Left kidney (tissue), 8 donors: ENCODE data around the gene PRCP. TPM values are rescaled to one million over a fixed set of nuclear protein-coding genes. Genes with fewer than 3 reads are reported as not detected.
"Not testable (repeated sequence)": the region's sequence is repeated elsewhere in the genome, so short reads cannot be mapped to it uniquely, and the experiment has no call there.

Source experiments
- DNase-seq: peaks from one replicate; pipeline ENCODE4 v3.0.0-alpha.2; 2013
- long read RNA-seq, 8 donors: transcript quantifications; one replicate each; lab custom pipeline, GENCODE V29; 2026
- polyA plus RNA-seq: library from polyadenylated mRNA; unstranded; fragments of 120-200 nt; gene quantifications from one replicate; pipeline ENCODE4 v1.2.1, GENCODE V29; 2013; ENCODE audit not compliant: insufficient read length

PRCP gene
- polyA plus RNA-seq: 283 TPM
- long read RNA-seq, donor 1, full-length matches to known transcripts: 110 of 125 reads
- long read RNA-seq, donor 1, partial matches to known transcripts: 15 of 125 reads
- long read RNA-seq, donor 1, other reads (novel, unspliced or antisense): 0 of 125 reads
- long read RNA-seq, donor 2, full-length matches to known transcripts: 77 of 91 reads
- long read RNA-seq, donor 2, partial matches to known transcripts: 14 of 91 reads
- long read RNA-seq, donor 2, other reads (novel, unspliced or antisense): 0 of 91 reads
- long read RNA-seq, donor 3, full-length matches to known transcripts: 72 of 78 reads
- long read RNA-seq, donor 3, partial matches to known transcripts: 6 of 78 reads
- long read RNA-seq, donor 3, other reads (novel, unspliced or antisense): 0 of 78 reads
- long read RNA-seq, donor 4, full-length matches to known transcripts: 27 of 27 reads
- long read RNA-seq, donor 4, partial matches to known transcripts: 0 of 27 reads
- long read RNA-seq, donor 4, other reads (novel, unspliced or antisense): 0 of 27 reads
- long read RNA-seq, donor 5, full-length matches to known transcripts: 169 of 205 reads
- long read RNA-seq, donor 5, partial matches to known transcripts: 36 of 205 reads
- long read RNA-seq, donor 5, other reads (novel, unspliced or antisense): 0 of 205 reads
- long read RNA-seq, donor 6, full-length matches to known transcripts: 94 of 94 reads
- long read RNA-seq, donor 6, partial matches to known transcripts: 0 of 94 reads
- long read RNA-seq, donor 6, other reads (novel, unspliced or antisense): 0 of 94 reads
- long read RNA-seq, donor 7, full-length matches to known transcripts: 142 of 156 reads
- long read RNA-seq, donor 7, partial matches to known transcripts: 14 of 156 reads
- long read RNA-seq, donor 7, other reads (novel, unspliced or antisense): 0 of 156 reads
- long read RNA-seq, donor 8, full-length matches to known transcripts: 50 of 50 reads
- long read RNA-seq, donor 8, partial matches to known transcripts: 0 of 50 reads
- long read RNA-seq, donor 8, other reads (novel, unspliced or antisense): 0 of 50 reads

DNA sequence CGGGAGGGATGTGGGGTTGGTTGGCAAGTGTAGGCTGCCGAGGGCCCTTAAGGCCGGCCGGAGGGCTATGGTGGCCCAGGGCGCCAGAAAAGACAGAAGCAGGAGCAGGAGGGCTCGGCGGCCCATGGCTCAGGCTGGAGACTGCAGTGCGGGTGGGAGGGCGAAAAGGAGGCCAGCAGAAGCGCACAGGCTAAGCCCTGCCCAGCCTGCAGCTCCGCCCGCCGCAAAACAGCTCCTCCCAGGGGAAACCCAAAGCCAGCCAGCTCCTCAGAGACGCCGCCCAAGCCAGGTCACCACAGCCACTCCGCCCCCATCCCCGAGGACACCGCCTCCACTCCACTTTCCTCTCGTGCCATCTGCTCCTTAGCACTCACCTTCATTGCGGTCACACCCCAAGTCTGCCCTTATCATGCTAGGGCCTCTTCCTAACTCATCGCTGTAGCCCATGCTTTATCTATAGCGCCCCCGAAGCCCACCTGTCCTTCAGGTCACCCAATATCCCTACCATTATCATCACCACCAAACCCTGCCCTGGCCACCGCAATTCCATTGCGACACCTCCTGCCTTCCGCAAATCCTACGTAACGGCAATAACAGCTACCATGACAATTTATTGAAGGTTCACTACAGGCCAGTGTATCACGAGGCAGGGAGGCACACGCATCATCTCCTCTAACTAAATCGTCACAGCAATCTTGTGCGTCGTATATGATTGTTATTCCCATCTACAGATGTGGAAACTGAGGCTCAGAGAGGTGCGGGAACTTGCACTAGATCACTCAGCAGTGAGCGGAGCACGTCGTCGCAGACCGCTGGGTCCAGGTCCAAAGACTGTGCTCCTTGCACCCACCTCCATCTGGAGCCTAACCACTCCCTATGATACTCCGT is at the start of gene PRCP:
Gene PRCP (minus strand): TSS at position 154 of the 888 bp plus-strand sequence. CDS start 28 bp downstream, at position 126.
- DNase-seq: peak; percentile 82

DNA sequence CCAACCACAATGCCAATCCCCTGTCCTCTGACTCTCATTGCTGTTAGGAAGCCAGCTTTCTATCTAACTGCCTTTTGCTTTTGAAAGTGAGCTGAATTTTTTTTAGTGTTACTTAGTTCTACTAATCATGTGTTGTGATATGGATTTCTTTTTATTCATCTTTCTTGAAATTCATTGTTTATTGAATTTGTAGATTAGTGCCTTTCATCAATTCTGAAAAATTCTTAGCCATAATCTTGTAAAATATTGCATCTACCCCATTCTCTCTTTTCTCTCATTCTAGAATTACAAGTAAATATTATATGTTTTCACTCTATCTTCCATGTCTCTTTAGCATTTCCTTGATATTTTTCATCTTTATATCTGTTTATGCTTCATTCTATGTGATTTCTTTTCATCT is 49.1 kb upstream of the PRCP start:
- DNase-seq: no peak

DNA sequence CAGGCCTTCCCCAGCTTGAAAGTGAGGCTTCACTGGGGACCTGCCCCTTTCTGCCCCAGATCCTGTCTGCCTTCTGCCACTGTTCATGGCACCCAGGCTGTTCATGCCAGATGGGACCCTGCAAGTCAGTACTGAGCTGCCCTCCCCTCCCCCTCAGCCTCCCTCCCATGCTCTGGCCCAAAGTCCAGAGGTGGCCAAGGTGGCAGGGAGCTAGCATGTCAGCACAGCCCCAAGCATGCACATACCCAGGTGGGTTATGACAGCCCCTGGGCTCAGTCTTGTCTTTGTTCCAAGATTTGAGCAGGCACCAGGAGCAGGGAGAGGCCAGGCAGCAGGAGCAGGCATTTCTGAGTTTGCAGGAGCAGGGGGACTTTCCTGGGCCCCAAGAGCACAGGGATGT is 45.5 kb upstream of the PRCP start:
- DNase-seq: no peak

DNA sequence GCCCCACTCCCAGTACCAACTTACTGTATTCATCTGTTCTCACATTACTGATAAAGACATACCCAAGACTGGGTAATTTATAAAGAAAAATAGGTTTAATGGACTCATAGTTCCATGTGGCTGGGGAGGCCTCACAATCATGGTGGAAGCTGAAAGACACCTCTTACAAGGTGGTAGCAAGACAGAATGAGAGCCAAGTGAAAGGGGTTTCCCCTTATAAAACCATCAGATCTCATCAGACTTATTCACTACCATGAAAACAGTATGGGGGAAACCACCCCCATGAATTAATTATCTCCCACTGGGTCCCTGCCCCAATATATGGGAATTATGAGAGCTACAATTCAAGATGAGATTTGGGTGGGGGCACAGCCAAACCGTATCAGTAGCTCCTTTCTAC is 44.8 kb upstream of the PRCP start:
- not testable (repeated sequence) for DNase-seq

DNA sequence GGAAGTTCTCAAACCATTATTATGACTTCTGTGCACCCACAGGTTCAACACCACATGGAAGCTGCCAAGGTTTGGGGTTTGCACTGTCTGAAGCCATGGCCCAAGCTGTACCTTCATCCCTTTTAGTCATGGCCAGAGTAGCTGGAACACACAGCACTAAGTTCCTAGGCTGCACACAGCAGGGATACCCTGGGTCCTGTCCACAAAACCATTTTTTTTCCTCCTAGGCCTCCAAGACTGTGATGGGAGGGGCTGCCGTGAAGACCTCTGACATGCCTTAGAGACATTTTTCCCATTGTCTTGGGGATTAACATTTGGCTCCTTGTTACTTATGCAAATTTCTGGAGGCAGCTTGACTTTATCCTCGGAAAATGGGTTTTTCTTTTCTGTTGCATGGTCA is 44.0 kb upstream of the PRCP start:
- no peak for DNase-seq

DNA sequence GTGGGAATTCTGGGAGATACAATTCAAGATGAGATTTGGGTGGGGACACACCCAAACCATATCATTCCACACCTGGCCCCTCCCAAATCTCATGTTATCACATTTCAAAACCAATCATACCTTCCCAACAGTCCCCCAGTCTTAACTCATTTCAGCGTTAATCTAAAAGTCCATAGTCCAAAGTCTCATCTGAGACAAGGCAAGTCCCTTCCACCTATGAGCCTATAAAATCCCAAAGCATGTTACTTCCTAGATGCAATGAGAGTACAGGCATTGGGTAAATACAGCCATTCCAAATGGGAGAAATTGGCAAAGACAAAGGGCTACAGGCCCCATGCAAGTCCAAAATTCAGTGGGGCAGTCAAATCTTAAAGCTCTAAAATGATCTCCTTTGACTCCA is 43.2 kb upstream of the PRCP start:
- not testable (repeated sequence) for DNase-seq

DNA sequence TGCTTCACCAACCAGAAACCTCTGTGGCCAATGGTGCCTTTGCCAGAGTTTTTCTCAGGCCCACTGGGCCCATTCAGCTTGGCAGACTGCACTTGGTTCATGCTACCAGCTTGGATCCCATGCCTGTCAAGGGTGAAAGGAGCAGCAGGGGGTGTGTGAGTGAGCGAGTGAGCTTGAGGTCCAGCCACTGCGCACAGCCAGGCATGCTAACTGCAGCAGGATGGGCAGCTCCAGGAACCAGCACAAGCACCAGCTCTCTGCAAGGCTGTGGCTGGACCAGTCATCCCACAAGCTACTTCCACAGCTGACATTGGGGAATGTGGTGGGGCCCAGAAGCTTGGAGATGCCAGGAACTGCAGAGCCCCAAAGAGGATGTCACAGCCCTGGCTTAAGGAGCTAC is 42.1 kb upstream of the PRCP start:
- no peak for DNase-seq

DNA sequence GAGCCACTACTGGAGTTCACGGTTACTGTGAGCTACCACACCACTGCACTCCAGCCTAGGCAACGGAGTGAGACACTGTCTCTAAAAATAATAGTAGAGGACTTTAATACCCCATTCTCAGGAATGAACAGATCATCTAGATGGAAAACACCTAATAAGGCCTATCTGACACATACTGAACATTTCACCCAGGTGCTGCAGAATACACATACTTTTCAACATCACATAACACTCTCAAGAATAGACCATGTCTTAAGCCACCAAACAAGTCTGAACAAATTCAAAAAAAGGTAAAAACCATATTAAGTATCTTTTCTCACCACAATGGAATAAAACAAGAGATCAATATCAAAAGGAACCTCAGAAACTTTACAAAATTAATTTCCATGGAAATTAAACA is 39.2 kb upstream of the PRCP start:
- DNase-seq: no peak

DNA sequence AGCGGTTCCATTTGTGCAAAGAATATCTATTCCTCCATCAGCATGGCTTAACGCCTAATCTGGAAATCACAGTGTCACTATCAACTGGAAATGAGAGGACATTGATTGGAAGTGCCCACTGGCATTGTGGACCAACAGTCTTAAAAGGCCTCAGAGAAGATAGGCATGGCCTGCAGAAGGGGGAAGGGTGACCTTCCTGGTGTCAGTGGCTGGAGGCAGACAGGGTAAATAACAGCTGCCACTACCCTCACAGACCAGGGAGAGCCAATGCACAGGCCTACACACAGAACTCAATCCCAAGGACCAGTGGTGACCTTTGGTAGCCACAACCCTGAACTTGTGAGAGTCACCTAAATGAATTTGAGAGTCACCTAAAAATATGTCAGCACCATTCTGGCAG is 37.3 kb upstream of the PRCP start:
- no peak for DNase-seq

DNA sequence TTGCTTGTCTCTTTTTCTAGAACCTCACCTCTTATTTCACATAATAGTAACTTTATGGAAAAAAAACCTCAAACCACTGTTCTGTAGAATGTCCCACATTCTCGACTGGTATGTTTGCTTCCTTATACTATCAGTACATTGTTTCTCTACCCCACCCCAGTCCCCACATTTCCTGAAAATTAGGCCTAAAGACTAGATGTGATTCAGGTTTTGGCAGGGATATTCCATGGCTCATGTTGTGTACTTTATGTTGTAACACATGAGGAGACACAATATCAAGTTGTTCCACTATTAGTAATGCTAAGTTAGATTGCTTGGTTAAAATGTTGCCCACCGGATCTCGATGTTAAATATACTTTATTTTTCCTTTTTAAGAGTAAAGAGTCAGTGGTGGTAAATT is 36.0 kb upstream of the PRCP start:
- no peak for DNase-seq

DNA sequence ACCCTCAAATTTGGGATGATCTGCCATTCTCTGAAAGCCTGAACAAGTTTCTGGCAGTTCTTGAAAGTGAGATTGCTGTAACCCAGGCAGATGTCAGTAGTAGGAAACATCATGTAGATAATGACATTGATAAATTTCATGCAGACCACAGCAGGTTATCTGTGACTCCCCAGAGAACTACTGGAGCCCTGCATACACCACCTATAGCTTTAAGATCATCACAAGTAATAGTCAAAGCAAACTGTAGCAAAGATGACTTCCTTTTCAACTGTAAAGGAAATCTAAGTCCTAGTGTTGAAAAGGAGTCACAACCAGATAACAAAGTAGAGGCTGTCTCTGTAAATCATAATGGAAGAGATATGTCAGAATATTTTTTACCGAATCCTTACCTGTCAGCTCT is 32.3 kb upstream of the PRCP start:
- no peak for DNase-seq

DNA sequence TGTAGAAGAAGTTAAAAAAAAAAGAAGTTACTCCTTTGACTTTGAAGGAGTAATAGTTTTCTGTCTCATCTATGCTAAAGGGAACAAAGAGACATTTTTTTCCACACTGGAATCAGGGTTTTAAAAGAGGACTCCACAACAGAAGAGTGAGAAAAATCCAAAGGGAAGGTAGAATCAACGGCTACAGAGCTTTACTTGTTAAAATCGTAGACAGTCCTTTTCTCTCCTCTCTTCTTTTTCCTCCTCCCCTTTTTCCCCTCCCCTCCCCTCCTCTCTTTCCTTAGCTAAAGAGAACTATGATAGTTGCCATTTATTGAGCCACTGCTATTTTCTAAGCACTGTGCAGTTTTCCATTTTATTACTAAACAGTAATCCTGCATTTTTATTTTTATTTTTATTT is 30.5 kb upstream of the PRCP start:
- no peak for DNase-seq

DNA sequence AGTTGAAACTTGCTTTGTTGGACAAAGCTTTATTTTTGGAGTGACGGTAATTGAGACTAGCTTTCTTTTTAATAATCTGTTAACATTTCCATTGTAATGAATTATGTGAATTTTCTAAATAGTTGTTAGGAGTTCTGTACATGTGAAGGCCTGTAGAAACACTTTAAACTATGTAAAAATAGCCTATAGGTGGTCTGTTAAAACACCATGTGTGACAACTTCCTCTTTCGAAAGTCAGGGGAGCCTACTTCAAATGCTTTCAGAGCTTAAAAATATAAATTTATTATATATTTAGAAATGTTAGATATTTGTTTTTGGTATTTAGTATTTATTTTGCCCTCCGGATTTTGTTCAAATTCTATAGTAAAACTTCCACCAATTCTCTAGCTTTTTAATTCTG is 30.0 kb upstream of the PRCP start:
- no peak for DNase-seq

DNA sequence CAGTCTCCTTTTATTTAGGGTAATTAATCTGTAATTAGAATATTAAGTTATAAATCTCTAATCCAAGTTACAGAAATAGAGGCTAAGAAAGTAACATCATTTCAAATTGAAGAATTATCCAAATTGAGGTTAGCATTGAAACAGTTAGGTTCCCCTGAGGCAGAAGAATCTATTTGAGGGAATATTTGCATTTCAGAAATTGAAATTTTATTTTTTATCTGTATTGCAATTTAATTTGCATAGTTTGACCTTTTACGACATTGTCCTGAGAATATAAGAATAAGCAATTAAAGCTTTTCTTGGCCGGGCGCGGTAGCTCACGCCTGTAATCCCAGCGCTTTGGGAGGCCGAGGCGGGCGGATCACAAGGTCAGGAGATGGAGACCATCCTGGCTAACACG is 28.9 kb upstream of the PRCP start:
- DNase-seq: no peak

DNA sequence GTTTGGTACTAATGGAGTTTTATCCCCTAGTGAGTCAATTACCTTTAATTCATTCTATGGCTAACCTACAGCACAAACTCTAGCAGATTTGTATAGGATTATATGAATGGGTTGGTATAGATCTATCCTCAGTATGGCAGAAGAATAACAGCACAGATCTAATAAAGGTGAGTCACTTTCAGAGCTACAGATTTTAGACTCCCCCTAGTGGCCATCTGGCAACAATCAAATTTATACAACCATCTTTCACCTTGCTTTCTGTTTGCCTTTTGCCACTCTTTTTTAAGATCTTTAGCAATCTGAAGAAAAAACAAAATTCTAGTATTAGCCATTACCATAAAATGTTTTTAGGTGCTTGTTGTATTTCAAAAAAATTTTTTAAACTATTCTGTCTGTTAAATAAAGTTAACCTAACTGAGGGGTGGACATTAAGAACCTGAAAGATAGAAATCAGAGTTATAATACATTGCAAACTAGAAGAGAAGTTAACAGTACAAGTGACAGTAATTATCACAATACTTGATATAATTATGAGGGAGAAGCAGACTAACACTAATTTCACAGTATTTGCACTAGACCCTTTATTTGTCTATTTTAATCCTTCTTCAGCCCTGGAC is 27.1 kb upstream of the PRCP start:
- peak; percentile 35 for DNase-seq

DNA sequence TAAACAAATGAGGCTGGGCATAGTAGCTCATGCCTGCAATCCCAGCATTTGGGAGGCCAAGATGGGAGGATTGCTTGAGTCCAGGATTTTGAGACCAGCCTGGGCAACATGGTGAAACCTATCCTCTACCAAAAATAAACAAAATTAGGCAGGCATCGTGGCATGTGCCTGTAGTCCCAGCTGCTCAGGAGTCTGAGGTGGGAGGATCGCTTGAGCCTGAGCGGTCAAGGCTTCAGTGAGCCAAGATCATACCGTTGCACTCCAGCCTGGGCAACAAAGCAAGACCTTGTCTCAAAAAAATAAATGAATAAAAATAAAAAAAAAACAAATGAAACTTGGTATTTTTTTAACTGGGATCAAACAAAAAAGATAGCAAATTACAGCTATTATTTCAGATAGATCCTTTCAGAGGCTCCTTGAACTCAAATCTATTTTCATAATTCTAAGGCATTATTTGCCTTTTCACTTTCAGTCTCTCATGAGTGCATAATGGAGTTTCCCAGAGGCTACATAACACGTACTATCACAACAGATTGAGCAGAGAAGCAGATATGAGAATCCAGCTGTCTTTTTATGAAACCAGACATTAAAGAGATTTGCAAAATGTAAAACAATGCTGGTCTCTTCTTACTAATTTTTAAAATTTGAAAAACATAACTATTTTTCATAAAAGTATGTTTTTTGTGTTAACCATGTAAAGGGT is 24.4 kb upstream of the PRCP start:
- DNase-seq: no peak

DNA sequence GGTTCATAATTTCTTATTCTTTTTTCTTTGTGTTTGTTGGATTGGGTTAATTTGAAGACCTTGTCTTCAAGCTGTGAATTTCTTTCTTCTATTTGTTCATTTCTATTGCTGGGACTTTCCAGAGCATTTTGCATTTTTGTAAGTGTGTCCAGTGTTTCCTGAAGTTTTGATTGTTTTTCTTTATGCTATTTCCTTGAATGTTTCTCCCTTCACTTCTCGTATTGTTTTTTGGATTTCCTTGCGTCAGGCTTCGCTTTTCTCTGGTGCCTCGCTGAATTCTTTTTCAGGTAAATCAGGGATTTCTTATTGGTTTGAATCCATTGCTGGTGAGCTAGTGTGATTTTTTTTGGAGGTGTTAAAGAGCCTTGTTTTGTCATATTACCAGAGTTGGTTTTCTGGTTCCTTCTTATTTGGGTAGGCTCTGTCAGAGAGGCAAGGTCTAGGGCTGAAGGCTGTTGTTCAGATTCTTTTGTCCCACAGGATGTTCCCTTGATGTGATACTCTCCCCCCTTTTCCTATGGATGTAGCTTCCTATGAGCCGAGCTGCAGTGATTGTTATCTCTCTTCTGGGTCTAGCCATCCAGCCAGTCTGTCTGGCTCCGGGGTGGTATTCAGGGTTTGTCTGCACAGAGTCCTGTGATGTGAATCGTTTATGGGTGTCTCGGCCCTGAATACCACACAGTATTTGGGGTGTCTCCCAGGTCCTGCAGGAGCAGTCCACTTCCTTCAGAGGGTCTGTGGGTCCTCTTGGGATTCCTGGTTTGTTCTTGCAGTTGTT is 22.4 kb upstream of the PRCP start:
- not testable (repeated sequence) for DNase-seq

DNA sequence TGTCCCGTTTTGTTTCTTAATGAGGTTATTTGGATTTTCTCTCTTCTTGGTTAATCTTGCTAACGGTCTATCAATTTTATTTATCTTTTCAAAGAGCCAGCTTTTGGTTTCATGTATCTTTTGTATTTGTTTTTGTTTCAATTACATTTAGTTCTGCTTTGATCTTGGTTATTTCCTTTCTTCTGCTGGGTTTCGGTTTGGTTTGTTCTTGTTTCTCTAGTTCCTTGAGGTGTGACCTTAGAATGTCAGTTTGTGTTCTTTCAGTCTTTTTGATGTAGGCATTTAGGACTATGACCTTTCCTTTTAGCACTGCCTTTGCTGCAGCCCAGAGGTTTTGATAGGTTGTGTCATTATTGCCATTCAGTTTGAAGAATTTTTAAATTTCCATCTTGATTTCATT is 20.0 kb upstream of the PRCP start:
- DNase-seq: not testable (repeated sequence)

DNA sequence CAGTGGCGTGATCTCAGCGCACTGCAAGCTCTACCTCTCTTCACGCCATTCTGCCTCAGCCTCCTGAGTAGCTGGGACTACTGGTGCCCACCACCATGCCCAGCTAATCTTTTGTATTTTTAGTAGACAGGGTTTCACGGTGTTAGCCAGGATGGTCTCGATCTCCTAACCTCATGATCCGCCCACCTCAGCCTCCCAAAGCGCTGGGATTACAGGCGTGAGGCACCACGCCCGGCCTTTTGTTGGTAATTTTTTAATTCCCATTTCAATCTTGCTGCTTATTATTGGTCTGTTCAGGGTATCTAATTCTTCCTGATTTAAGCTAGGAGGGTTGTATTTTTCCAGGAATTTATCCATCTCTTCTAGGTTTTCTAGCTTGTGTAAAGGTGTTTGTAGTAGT is 19.6 kb upstream of the PRCP start:
- DNase-seq: not testable (repeated sequence)
